GM12878 (cell line): ENCODE results near the gene GPHB5. TPM values are rescaled to one million over a fixed set of nuclear protein-coding genes. Genes with fewer than 3 reads are reported as not detected.

ENCODE experiments used
- ATAC-seq: fragments of 200-7000 bp; cut with Tn5 transposase; 3 replicates; pipeline ENCODE4 v1.9.1; 2020; ENCODE audit warnings: mild to moderate bottlenecking, moderate library complexity
- BruUV-seq: library from RNA; stranded (reverse); fragments of 400-500 nt; replicated peaks from 2 replicates; lab custom pipeline; 2021; lab: Mats Ljungman, UMichigan
- CTCF ChIA-PET: fragments of 300-600 bp; sonication (Branson Sonifier 250); formaldehyde crosslinking; extraction: SDS; loops from one replicate; lab custom pipeline; 2021; ENCODE audit warnings: inconsistent platforms; lab: Yijun Ruan, JAX
- POLR2A ChIA-PET: fragments of 350-600 bp; formaldehyde crosslinking; extraction: SDS; loops from one replicate; lab custom pipeline; 2021; ENCODE audit warnings: inconsistent platforms; lab: Charles Lee
- RAD21 ChIA-PET: fragments of 300-600 bp; sonication (Branson Sonifier 250); formaldehyde crosslinking; loops from one replicate; lab custom pipeline; 2023; ENCODE audit warnings: antibody characterized with exemption; ENCODE audit not compliant: unreplicated experiment; lab: Charles Lee
- SMC1A ChIA-PET: fragments of 300-600 bp; sonication (Branson Sonifier 250); formaldehyde crosslinking; loops from one replicate; lab custom pipeline; 2023; ENCODE audit not compliant: unreplicated experiment, uncharacterized antibody; lab: Charles Lee
- DNase-seq: peaks from one replicate; pipeline ENCODE4 v3.0.0-alpha.2; 2011; ENCODE audit warnings: low read depth, low spot score
- FAIRE-seq: peaks from 3 replicates; lab custom pipeline; 2011; peaks lifted over from hg19 to GRCh38; lab: Jason Lieb, UNC
- H2AFZ ChIP-seq: 2 replicates; pipeline ENCODE4 v1.6.0; 2011; ENCODE audit warnings: low read depth, low read length, control low read depth; ENCODE audit not compliant: control insufficient read depth
- H3K27ac ChIP-seq: 2 replicates; pipeline ENCODE4 v1.5.1; 2011; ENCODE audit warnings: control low read depth; ENCODE audit not compliant: control insufficient read depth, insufficient read depth
- H3K27me3 ChIP-seq, 2 experiments: replicated peaks in 1 of 2; 2 replicates each; pipeline versions ENCODE4 v1.6.0 to v1.6.1; 2011; ENCODE audit warnings: low read length in 1 of 2; ENCODE audit not compliant: control insufficient read depth in 2 of 2, insufficient read depth in 2 of 2
- H3K36me3 ChIP-seq, 2 experiments: 2 replicates each; pipeline ENCODE4 v1.5.1; 2011; ENCODE audit warnings: low read length in 1 of 2; ENCODE audit not compliant: control insufficient read depth in 2 of 2, insufficient read depth in 2 of 2
- H3K4me1 ChIP-seq: 2 replicates; pipeline ENCODE4 v1.6.1; 2011; ENCODE audit warnings: mild to moderate bottlenecking, low read length, moderate library complexity, mixed read lengths; ENCODE audit not compliant: control insufficient read depth, insufficient read depth
- H3K4me2 ChIP-seq: 2 replicates; pipeline ENCODE4 v1.6.0; 2011; ENCODE audit warnings: control low read depth; ENCODE audit not compliant: control insufficient read depth, insufficient read depth
- H3K4me3 ChIP-seq: fragments of 200-600 bp; sonication (generic); 2 replicates; pipeline ENCODE4 v1.5.1; 2016
- H3K79me2 ChIP-seq: 2 replicates; pipeline ENCODE4 v1.6.0; 2011; ENCODE audit warnings: low read length; ENCODE audit not compliant: control insufficient read depth, insufficient read depth
- H3K9ac ChIP-seq: 2 replicates; pipeline ENCODE4 v1.8.0; 2011; ENCODE audit warnings: low read length, control low read depth, mixed read lengths; ENCODE audit not compliant: control insufficient read depth, insufficient read depth
- H3K9me3 ChIP-seq: replicated peaks from 3 replicates; pipeline ENCODE4 v1.5.1; 2011; ENCODE audit warnings: mild to moderate bottlenecking, low read length; ENCODE audit not compliant: control insufficient read depth, insufficient read depth
- H4K20me1 ChIP-seq: 2 replicates; pipeline ENCODE4 v1.6.0; 2011; ENCODE audit not compliant: control insufficient read depth, insufficient read depth
- CBFB ChIP-seq: IDR thresholded peaks from 2 replicates; pipeline ENCODE4 v1.6.1; 2016; ENCODE audit warnings: antibody characterized with exemption, low read depth
- NFYB ChIP-seq: IDR thresholded peaks from 2 replicates; pipeline ENCODE4 v1.6.1; 2011; ENCODE audit warnings: low read depth, mild to moderate bottlenecking, low read length, improper control_type of control experiment, moderate library complexity; ENCODE audit not compliant: insufficient read depth
- SIX5 ChIP-seq: IDR thresholded peaks from 2 replicates; pipeline ENCODE4 v1.6.1; 2011; ENCODE audit warnings: mild to moderate bottlenecking, low read depth, low read length, moderate library complexity; ENCODE audit not compliant: severe bottlenecking
- TCF12 ChIP-seq: IDR thresholded peaks from 2 replicates; pipeline ENCODE4 v1.6.1; 2011; ENCODE audit warnings: low read depth, mild to moderate bottlenecking, low read length
- ZZZ3 ChIP-seq: IDR thresholded peaks from 2 replicates; pipeline ENCODE4 v1.6.1; 2011; ENCODE audit warnings: low read depth; ENCODE audit not compliant: control insufficient read depth, insufficient read length
- WGBS: methylation state at CpG from one replicate; pipeline ENCODE4 v1.1.6; 2016; ENCODE audit warnings: low lambda C conversion rate; ENCODE audit not compliant: insufficient replicate concordance, insufficient coverage; ENCODE audit errors: missing lambda C conversion rate; 5-methylcytosine and 5-hydroxymethylcytosine counted together
- in situ Hi-C: fragments of 300-500 bp; cut with MboI; formaldehyde crosslinking; loops from 9 replicates; pipeline ENCODE4 v1.14.3; 2018; ENCODE audit warnings: mixed read lengths
- intact Hi-C: fragments of 100-400 bp; cut with micrococcal nuclease; formaldehyde crosslinking; loops from one replicate; pipeline ENCODE4 v1.14.2; 2022; ENCODE audit not compliant: unreplicated experiment
- polyA plus RNA-seq, 11 experiments: library from polyadenylated mRNA; depleted of rRNA in 4 of 11; unstranded in 6 of 11; stranded (reverse) in 5 of 11; fragments of >200 nt; fragmentation: Nextera tagmentation in 4 of 11; fragmentation: Illumina TruSeq in 1 of 11; extraction: Ambion mirVana in 4 of 11; extraction: Trizol in 1 of 11; gene quantifications; 1 replicate in 1 of 11; 2 replicates in 10 of 11; pipeline versions ENCODE4 v1.2.1 to v1.2.3, GENCODE V29; 2011 to 2016; ENCODE audit warnings: inconsistent platforms in 2 of 11, missing spikeins in 2 of 11, low read depth in 1 of 11
- total RNA-seq, 4 experiments: library from RNA; depleted of rRNA in 3 of 4; stranded (reverse); fragments of >200 nt in 3 of 4; fragmentation: Illumina TruSeq in 1 of 4; extraction: Trizol in 1 of 4; gene quantifications; 2 replicates each; pipeline versions ENCODE4 v1.2.1 to v1.2.3, GENCODE V29; 2013 to 2021
- TF ChIP-seq, protein P1 (sequence below), 3 experiments: IDR thresholded peaks in 2 of 3; conservative IDR thresholded peaks in 1 of 3; 2 replicates each; pipeline ENCODE4 v1.5.1; 2011; ENCODE audit warnings: low read depth in 3 of 3, low read length in 3 of 3, mild to moderate bottlenecking in 3 of 3, control low read depth in 2 of 3, moderate library complexity in 2 of 3, inconsistent platforms in 1 of 3, mixed read lengths in 1 of 3; ENCODE audit not compliant: control insufficient read depth in 2 of 3, insufficient read depth in 1 of 3; ENCODE audit errors: extremely low read depth in 1 of 3
- TF ChIP-seq, protein P2 (sequence below): fragments of 450-650 bp; formaldehyde crosslinking; IDR thresholded peaks from 2 replicates; pipeline ENCODE4 v1.4.0; 2022; ENCODE audit warnings: mild to moderate bottlenecking, moderate library complexity
- TF ChIP-seq, protein P3 (sequence below): fragments of 450-650 bp; IDR thresholded peaks from 2 replicates; pipeline ENCODE4 v1.6.1; 2017; ENCODE audit warnings: mild to moderate bottlenecking, low read depth, inconsistent platforms; ENCODE audit not compliant: poor library complexity, severe bottlenecking
- TF ChIP-seq, protein P4 (sequence below): fragments of 450-650 bp; IDR thresholded peaks from 2 replicates; pipeline ENCODE4 v1.6.1; 2017; ENCODE audit warnings: mild to moderate bottlenecking
- TF ChIP-seq, protein P5 (sequence below): fragments of 450-650 bp; IDR thresholded peaks from 2 replicates; pipeline ENCODE4 v1.6.1; 2017; ENCODE audit warnings: mild to moderate bottlenecking, moderate library complexity

GPHB5 gene
- total and polyA plus RNA-seq, 10 of the 15 experiments (the other 5 are each of a cell fraction or from before 2014, with no cell fraction given): not detected

DNA sequence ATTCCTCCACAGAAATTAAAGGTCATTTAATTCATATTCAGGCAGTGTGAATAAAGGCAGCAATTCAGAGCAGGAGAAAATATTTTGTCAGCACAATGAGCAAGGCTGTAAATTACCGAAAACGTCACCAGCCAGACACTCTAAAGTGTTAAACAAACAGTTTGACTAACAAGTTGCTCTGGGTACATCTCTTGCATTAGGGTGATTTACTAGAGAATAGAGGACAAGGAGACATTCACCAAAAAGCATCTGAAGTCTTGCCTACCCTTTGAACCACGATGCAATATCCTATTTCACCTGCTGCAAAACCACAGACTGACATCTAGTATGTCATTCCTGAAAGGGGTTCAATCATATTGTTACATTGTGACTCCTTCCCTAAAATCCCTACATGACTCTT lies 27.1 kb upstream of the GPHB5 start:
- CTCF ChIA-PET: no interaction called here
- no peak for DNase-seq
- TF ChIP-seq, protein P1, sequence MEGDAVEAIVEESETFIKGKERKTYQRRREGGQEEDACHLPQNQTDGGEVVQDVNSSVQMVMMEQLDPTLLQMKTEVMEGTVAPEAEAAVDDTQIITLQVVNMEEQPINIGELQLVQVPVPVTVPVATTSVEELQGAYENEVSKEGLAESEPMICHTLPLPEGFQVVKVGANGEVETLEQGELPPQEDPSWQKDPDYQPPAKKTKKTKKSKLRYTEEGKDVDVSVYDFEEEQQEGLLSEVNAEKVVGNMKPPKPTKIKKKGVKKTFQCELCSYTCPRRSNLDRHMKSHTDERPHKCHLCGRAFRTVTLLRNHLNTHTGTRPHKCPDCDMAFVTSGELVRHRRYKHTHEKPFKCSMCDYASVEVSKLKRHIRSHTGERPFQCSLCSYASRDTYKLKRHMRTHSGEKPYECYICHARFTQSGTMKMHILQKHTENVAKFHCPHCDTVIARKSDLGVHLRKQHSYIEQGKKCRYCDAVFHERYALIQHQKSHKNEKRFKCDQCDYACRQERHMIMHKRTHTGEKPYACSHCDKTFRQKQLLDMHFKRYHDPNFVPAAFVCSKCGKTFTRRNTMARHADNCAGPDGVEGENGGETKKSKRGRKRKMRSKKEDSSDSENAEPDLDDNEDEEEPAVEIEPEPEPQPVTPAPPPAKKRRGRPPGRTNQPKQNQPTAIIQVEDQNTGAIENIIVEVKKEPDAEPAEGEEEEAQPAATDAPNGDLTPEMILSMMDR (IDR thresholded peaks at IDR 0.05 in 2 of 3, conservative IDR thresholded peaks at IDR 0.05 in 1 of 3; ENCODE audit: control insufficient read depth in 2 of 3, extremely low read depth in 1 of 3, insufficient read depth in 1 of 3, low read depth in 3 of 3, low read length in 3 of 3): no peak
- no peak for TF ChIP-seq SIX5
- no peak for TF ChIP-seq TCF12
- TF ChIP-seq, protein P2, sequence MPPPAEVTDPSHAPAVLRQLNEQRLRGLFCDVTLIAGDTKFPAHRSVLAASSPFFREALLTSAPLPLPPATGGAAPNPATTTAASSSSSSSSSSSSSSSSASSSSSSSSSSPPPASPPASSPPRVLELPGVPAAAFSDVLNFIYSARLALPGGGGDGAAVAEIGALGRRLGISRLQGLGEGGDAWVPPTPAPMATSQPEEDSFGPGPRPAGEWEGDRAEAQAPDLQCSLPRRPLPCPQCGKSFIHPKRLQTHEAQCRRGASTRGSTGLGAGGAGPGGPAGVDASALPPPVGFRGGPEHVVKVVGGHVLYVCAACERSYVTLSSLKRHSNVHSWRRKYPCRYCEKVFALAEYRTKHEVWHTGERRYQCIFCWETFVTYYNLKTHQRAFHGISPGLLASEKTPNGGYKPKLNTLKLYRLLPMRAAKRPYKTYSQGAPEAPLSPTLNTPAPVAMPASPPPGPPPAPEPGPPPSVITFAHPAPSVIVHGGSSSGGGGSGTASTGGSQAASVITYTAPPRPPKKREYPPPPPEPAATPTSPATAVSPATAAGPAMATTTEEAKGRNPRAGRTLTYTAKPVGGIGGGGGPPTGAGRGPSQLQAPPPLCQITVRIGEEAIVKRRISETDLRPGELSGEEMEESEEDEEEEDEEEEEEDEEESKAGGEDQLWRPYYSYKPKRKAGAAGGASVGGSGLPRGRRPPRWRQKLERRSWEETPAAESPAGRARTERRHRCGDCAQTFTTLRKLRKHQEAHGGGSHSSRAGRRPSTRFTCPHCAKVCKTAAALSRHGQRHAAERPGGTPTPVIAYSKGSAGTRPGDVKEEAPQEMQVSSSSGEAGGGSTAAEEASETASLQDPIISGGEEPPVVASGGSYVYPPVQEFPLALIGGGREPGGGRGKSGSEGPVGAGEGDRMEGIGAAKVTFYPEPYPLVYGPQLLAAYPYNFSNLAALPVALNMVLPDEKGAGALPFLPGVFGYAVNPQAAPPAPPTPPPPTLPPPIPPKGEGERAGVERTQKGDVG (CRISPR knock-in tag): no peak
- TF ChIP-seq CBFB: no peak
- TF ChIP-seq, protein P3, sequence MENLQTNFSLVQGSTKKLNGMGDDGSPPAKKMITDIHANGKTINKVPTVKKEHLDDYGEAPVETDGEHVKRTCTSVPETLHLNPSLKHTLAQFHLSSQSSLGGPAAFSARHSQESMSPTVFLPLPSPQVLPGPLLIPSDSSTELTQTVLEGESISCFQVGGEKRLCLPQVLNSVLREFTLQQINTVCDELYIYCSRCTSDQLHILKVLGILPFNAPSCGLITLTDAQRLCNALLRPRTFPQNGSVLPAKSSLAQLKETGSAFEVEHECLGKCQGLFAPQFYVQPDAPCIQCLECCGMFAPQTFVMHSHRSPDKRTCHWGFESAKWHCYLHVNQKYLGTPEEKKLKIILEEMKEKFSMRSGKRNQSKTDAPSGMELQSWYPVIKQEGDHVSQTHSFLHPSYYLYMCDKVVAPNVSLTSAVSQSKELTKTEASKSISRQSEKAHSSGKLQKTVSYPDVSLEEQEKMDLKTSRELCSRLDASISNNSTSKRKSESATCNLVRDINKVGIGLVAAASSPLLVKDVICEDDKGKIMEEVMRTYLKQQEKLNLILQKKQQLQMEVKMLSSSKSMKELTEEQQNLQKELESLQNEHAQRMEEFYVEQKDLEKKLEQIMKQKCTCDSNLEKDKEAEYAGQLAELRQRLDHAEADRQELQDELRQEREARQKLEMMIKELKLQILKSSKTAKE: no peak
- no peak for TF ChIP-seq NFYB
- TF ChIP-seq, protein P4, sequence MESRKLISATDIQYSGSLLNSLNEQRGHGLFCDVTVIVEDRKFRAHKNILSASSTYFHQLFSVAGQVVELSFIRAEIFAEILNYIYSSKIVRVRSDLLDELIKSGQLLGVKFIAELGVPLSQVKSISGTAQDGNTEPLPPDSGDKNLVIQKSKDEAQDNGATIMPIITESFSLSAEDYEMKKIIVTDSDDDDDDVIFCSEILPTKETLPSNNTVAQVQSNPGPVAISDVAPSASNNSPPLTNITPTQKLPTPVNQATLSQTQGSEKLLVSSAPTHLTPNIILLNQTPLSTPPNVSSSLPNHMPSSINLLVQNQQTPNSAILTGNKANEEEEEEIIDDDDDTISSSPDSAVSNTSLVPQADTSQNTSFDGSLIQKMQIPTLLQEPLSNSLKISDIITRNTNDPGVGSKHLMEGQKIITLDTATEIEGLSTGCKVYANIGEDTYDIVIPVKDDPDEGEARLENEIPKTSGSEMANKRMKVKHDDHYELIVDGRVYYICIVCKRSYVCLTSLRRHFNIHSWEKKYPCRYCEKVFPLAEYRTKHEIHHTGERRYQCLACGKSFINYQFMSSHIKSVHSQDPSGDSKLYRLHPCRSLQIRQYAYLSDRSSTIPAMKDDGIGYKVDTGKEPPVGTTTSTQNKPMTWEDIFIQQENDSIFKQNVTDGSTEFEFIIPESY: no peak
- TF ChIP-seq, protein P5, sequence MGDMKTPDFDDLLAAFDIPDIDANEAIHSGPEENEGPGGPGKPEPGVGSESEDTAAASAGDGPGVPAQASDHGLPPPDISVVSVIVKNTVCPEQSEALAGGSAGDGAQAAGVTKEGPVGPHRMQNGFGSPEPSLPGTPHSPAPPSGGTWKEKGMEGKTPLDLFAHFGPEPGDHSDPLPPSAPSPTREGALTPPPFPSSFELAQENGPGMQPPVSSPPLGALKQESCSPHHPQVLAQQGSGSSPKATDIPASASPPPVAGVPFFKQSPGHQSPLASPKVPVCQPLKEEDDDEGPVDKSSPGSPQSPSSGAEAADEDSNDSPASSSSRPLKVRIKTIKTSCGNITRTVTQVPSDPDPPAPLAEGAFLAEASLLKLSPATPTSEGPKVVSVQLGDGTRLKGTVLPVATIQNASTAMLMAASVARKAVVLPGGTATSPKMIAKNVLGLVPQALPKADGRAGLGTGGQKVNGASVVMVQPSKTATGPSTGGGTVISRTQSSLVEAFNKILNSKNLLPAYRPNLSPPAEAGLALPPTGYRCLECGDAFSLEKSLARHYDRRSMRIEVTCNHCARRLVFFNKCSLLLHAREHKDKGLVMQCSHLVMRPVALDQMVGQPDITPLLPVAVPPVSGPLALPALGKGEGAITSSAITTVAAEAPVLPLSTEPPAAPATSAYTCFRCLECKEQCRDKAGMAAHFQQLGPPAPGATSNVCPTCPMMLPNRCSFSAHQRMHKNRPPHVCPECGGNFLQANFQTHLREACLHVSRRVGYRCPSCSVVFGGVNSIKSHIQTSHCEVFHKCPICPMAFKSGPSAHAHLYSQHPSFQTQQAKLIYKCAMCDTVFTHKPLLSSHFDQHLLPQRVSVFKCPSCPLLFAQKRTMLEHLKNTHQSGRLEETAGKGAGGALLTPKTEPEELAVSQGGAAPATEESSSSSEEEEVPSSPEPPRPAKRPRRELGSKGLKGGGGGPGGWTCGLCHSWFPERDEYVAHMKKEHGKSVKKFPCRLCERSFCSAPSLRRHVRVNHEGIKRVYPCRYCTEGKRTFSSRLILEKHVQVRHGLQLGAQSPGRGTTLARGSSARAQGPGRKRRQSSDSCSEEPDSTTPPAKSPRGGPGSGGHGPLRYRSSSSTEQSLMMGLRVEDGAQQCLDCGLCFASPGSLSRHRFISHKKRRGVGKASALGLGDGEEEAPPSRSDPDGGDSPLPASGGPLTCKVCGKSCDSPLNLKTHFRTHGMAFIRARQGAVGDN: no peak
- TF ChIP-seq ZZZ3: no peak

More for the DNA sequence above, 27.1 kb upstream of the GPHB5 start:
- Histone ChIP-seq H3K4me2 (no peak overlapping the region), H3K27me3 (no peaks in the 10 kb centered on the region), H3K79me2 (no peaks in the 10 kb centered on the region), H3K27ac (no peak overlapping the region), H3K9me3 (no peaks in the 10 kb centered on the region), H3K4me1 (no peaks in the 10 kb centered on the region), H3K36me3 (no peaks in the 10 kb centered on the region), H4K20me1 (no peaks in the 10 kb centered on the region), H3K4me3 (no peak overlapping the region), H2AFZ (no peak overlapping the region), H3K9ac (no peak overlapping the region)
- WGBS: 55% methylated on average over 3 of the region's 3 CpGs
- no TSS peak for BruUV-seq
- ATAC-seq: no peak
- SMC1A ChIA-PET: no interaction called here
- in situ Hi-C loops: no loop called here
- intact Hi-C loops: no loop called here
- POLR2A ChIA-PET: no interaction called here
- RAD21 ChIA-PET: no interaction called here
- FAIRE-seq: no peak
